Measurements from ENCODE around the gene JADE2.
"Not testable (repeated sequence)": the region's sequence is repeated elsewhere in the genome, so short reads cannot be mapped to it uniquely, and the experiment has no call there.

The JADE2 gene

GRCh38 chr5:134550271-134551214, 25.1 kb downstream of the JADE2 start:
- in situ Hi-C loops (cut with HindIII; ENCODE audit: low sequenced_read_pairs) = no loop called here

GRCh38 chr5:134551901-134552300, 26.4 kb downstream of the JADE2 start:
- in situ Hi-C loops (cut with HindIII; ENCODE audit: low sequenced_read_pairs) = no loop called here

- in situ Hi-C loops (cut with HindIII; ENCODE audit: low sequenced_read_pairs) = no loop called here
Measured at GRCh38 chr5:134552301-134552700, 26.8 kb downstream of the JADE2 start.

- in situ Hi-C loops (cut with HindIII; ENCODE audit: low sequenced_read_pairs) = not testable (repeated sequence)
Measured at GRCh38 chr5:134552716-134553115, 27.2 kb downstream of the JADE2 start.

- in situ Hi-C loops (cut with HindIII; ENCODE audit: low sequenced_read_pairs) = no loop called here
Measured at GRCh38 chr5:134553821-134554267, 28.4 kb downstream of the JADE2 start.

- in situ Hi-C loops (cut with HindIII; ENCODE audit: low sequenced_read_pairs) = no loop called here
Measured at GRCh38 chr5:134554319-134555222, 29.1 kb downstream of the JADE2 start.

GRCh38 chr5:134555223-134555889, 29.9 kb downstream of the JADE2 start:
- in situ Hi-C loops (cut with HindIII; ENCODE audit: low sequenced_read_pairs) = no loop called here

GRCh38 chr5:134555890-134556311, 30.4 kb downstream of the JADE2 start:
- in situ Hi-C loops (cut with HindIII; ENCODE audit: low sequenced_read_pairs) = no loop called here

GRCh38 chr5:134556588-134556987, 31.1 kb downstream of the JADE2 start:
- in situ Hi-C loops (cut with HindIII; ENCODE audit: low sequenced_read_pairs) = not testable (repeated sequence)

GRCh38 chr5:134556994-134557393, 31.5 kb downstream of the JADE2 start:
- in situ Hi-C loops (cut with HindIII; ENCODE audit: low sequenced_read_pairs) = no loop called here

GRCh38 chr5:134559672-134560071, 34.2 kb downstream of the JADE2 start:
- in situ Hi-C loops (cut with HindIII; ENCODE audit: low sequenced_read_pairs) = no loop called here

GRCh38 chr5:134560698-134561097, 35.2 kb downstream of the JADE2 start:
- in situ Hi-C loops (cut with HindIII; ENCODE audit: low sequenced_read_pairs) = no loop called here

- in situ Hi-C loops (cut with HindIII; ENCODE audit: low sequenced_read_pairs) = no loop called here
Measured at GRCh38 chr5:134561871-134562296, 36.4 kb downstream of the JADE2 start.

GRCh38 chr5:134563221-134563620, 37.8 kb downstream of the JADE2 start:
- in situ Hi-C loops (cut with HindIII; ENCODE audit: low sequenced_read_pairs) = no loop called here

- in situ Hi-C loops (cut with HindIII; ENCODE audit: low sequenced_read_pairs) = no loop called here
Measured at GRCh38 chr5:134563962-134564361, 38.5 kb downstream of the JADE2 start.

GRCh38 chr5:134564396-134564795, 38.9 kb downstream of the JADE2 start:
- in situ Hi-C loops (cut with HindIII; ENCODE audit: low sequenced_read_pairs) = no loop called here

- in situ Hi-C loops (cut with HindIII; ENCODE audit: low sequenced_read_pairs) = no loop called here
Measured at GRCh38 chr5:134565791-134566740, 40.6 kb downstream of the JADE2 start.

- in situ Hi-C loops (cut with HindIII; ENCODE audit: low sequenced_read_pairs) = no loop called here
Measured at GRCh38 chr5:134566741-134567221, 41.3 kb downstream of the JADE2 start.

- in situ Hi-C loops (cut with HindIII; ENCODE audit: low sequenced_read_pairs) = no loop called here
Measured at GRCh38 chr5:134567641-134568336, 42.3 kb downstream of the JADE2 start.
